Measurements from ENCODE around the gene ACP3. TPM values are rescaled to one million over a fixed set of nuclear protein-coding genes. Genes with fewer than 3 reads are reported as not detected.

The ACP3 gene
- total RNA-seq, 2 donors from 2014 or later: 8.1 to 23.5 TPM

- H3K27me3 ChIP-seq: no peaks in the 10 kb centered on the region
- no peak overlapping the region for H3K4me3 ChIP-seq
- H3K9ac ChIP-seq (ENCODE audit: low read depth in 2 of 2, low read length in 2 of 2): no peak overlapping the region
- no peak overlapping the region for H3K27ac ChIP-seq
- no peaks in the 10 kb centered on the region for H3K4me1 ChIP-seq
- TF ChIP-seq, protein P1, sequence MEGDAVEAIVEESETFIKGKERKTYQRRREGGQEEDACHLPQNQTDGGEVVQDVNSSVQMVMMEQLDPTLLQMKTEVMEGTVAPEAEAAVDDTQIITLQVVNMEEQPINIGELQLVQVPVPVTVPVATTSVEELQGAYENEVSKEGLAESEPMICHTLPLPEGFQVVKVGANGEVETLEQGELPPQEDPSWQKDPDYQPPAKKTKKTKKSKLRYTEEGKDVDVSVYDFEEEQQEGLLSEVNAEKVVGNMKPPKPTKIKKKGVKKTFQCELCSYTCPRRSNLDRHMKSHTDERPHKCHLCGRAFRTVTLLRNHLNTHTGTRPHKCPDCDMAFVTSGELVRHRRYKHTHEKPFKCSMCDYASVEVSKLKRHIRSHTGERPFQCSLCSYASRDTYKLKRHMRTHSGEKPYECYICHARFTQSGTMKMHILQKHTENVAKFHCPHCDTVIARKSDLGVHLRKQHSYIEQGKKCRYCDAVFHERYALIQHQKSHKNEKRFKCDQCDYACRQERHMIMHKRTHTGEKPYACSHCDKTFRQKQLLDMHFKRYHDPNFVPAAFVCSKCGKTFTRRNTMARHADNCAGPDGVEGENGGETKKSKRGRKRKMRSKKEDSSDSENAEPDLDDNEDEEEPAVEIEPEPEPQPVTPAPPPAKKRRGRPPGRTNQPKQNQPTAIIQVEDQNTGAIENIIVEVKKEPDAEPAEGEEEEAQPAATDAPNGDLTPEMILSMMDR (IDR thresholded peaks at IDR 0.05): no peak
- intact Hi-C loops (cut with DNase I): no loop called here
- no peaks in the 10 kb centered on the region for H3K36me3 ChIP-seq
- no peaks in the 10 kb centered on the region for H3K9me3 ChIP-seq
- no peak for DNase-seq
Measured at GRCh38 chr3:132341746-132342145, 24.5 kb downstream of the ACP3 start.

GRCh38 chr3:132342183-132342582, 25.0 kb downstream of the ACP3 start:
- Histone ChIP-seq H3K4me1 (no peaks in the 10 kb centered on the region), H3K27ac (no peak overlapping the region), H3K36me3 (no peaks in the 10 kb centered on the region), H3K27me3 (no peaks in the 10 kb centered on the region), H3K4me3 (no peak overlapping the region), H3K9me3 (no peaks in the 10 kb centered on the region), H3K9ac (ENCODE audit: low read depth in 2 of 2, low read length in 2 of 2) (no peak overlapping the region)
- intact Hi-C loops (cut with DNase I): no loop called here
- TF ChIP-seq, protein P1 (IDR thresholded peaks at IDR 0.05): no peak
- DNase-seq: no peak

DNA sequence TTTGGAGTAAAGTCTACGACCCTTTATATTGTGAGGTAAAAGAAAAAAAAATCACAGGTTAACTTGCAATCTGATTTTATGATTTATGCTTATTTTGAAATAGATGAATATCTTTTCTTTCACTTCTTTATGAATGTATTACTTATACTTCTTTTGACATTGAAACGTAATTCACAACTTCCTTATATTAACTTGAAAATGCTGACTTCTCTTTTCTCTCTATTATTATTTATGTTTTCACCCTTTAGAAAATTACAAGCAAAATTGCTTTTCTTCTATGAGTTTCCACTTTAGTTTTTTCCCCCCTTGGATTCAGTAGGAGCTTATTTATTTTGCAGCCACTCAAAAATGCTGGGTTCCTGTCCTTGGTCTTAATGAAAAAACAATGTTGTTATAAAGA, 25.4 kb downstream of the ACP3 start:
- intact Hi-C loops (cut with DNase I): loop anchor here (1.0 kb wide), 1 partner anchor 85 kb away; no protein-coding TSS in a partner anchor
- Histone ChIP-seq H3K9me3 (no peaks in the 10 kb centered on the region), H3K4me1 (no peaks in the 10 kb centered on the region), H3K4me3 (no peak overlapping the region), H3K36me3 (no peaks in the 10 kb centered on the region), H3K27me3 (no peaks in the 10 kb centered on the region), H3K27ac (no peak overlapping the region), H3K9ac (ENCODE audit: low read depth in 2 of 2, low read length in 2 of 2) (no peak overlapping the region)
- TF ChIP-seq, protein P1 (IDR thresholded peaks at IDR 0.05): no peak
- no peak for DNase-seq

DNA sequence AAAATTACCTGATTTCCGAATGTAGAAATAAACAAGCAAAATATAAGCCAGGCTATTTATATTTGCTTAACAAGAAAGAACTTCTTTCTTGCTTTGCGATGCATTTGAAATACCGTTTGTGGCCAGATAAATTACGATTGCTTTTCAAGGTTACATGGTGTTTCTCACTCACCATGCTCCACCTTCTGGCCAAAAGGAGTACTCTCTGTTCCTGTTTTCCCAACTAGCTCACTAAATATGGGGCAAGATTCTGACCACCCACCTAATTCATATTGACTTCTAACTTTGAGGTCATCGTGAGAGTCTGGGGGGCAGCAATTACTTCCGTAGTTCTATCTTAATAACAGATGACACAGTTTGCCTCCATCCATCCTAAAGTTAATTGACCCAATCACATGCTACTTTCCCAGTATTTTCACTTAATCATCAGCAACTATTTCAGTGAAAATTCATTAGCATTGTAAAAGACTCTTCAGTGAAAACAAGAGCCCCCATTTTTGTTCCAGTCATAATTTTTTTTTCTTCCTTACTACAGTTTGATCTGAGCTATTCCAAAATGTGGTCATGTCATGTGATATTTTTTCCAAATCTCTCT, 25.9 kb downstream of the ACP3 start:
- TF ChIP-seq, protein P1 (IDR thresholded peaks at IDR 0.05): peak; percentile 61
- H3K27me3 ChIP-seq: no peaks in the 10 kb centered on the region
- H3K4me3 ChIP-seq: no peak overlapping the region
- H3K9ac ChIP-seq (ENCODE audit: low read depth in 2 of 2, low read length in 2 of 2): no peak overlapping the region
- intact Hi-C loops (cut with DNase I): loop anchor here (1.0 kb wide), 1 partner anchor 86 kb away; no protein-coding TSS in a partner anchor
- H3K9me3 ChIP-seq: no peaks in the 10 kb centered on the region
- no peak overlapping the region for H3K27ac ChIP-seq
- H3K36me3 ChIP-seq: no peaks in the 10 kb centered on the region
- DNase-seq: peak; percentile 55
- H3K4me1 ChIP-seq: no peaks in the 10 kb centered on the region

GRCh38 chr3:132344666-132345280, 27.6 kb downstream of the ACP3 start:
- no peak overlapping the region for H3K4me3 ChIP-seq
- H3K9ac ChIP-seq (ENCODE audit: low read depth in 2 of 2, low read length in 2 of 2): no peak overlapping the region
- H3K4me1 ChIP-seq: no peaks in the 10 kb centered on the region
- no peaks in the 10 kb centered on the region for H3K36me3 ChIP-seq
- no peaks in the 10 kb centered on the region for H3K9me3 ChIP-seq
- DNase-seq: no peak
- TF ChIP-seq, protein P1 (IDR thresholded peaks at IDR 0.05): no peak
- H3K27ac ChIP-seq: no peak overlapping the region
- no peaks in the 10 kb centered on the region for H3K27me3 ChIP-seq
- intact Hi-C loops (cut with DNase I): no loop called here

Data from colonic mucosa (tissue), 4 donors.